NCI-H187 (cell line): ENCODE measurements around the gene LRP5.
"Not testable (repeated sequence)": the region's sequence is repeated elsewhere in the genome, so short reads cannot be mapped to it uniquely, and the experiment has no call there.

Experiments used
- DNase-seq, 2 experiments: peaks; one replicate each; lab custom pipeline; 2025; lab: John Stamatoyannopoulos, UW

Gene LRP5

GRCh38 chr11:68444566-68444965, 132.2 kb downstream of the LRP5 start:
- DNase-seq: no peak

- no peak for DNase-seq
Measured at GRCh38 chr11:68445531-68446035, 133.2 kb downstream of the LRP5 start.

- no peak for DNase-seq
Measured at GRCh38 chr11:68446046-68446725, 133.8 kb downstream of the LRP5 start.

- DNase-seq: peak; percentile 5 to 45
Measured at GRCh38 chr11:68447015-68447801, 134.8 kb downstream of the LRP5 start.

GRCh38 chr11:68447914-68448313, 135.5 kb downstream of the LRP5 start:
- not testable (repeated sequence) for DNase-seq

GRCh38 chr11:68448604-68449011, 136.2 kb downstream of the LRP5 start:
- DNase-seq: no peak

GRCh38 chr11:68449951-68450350, 137.6 kb downstream of the LRP5 start:
- DNase-seq: no peak

- no peak for DNase-seq
Measured at GRCh38 chr11:68450711-68451110, 138.3 kb downstream of the LRP5 start.

- no peak for DNase-seq
Measured at GRCh38 chr11:68454767-68455166, 142.4 kb downstream of the LRP5 start.

- DNase-seq: no peak
Measured at GRCh38 chr11:68455485-68455884, 143.1 kb downstream of the LRP5 start.

- DNase-seq: no peak
Measured at GRCh38 chr11:68457216-68457897, 145.0 kb downstream of the LRP5 start.

GRCh38 chr11:68457898-68458249, 145.5 kb downstream of the LRP5 start:
- no peak for DNase-seq

- not testable (repeated sequence) for DNase-seq
Measured at GRCh38 chr11:68458340-68458739, 145.9 kb downstream of the LRP5 start.

GRCh38 chr11:68459886-68460740, 147.7 kb downstream of the LRP5 start:
- DNase-seq: peak; percentile 94 to 95

GRCh38 chr11:68460741-68461574, 148.6 kb downstream of the LRP5 start, which contains the start of gene PPP6R3:
Gene PPP6R3 (plus strand): TSS chr11:68460752. CDS start chr11:68537665, 76,913 bp downstream.
- no peak for DNase-seq

GRCh38 chr11:68461575-68461917, 149.2 kb downstream of the LRP5 start:
- DNase-seq: no peak

- no peak for DNase-seq
Measured at GRCh38 chr11:68463714-68464113, 151.3 kb downstream of the LRP5 start.

GRCh38 chr11:68467201-68467834, 154.9 kb downstream of the LRP5 start:
- no peak for DNase-seq

GRCh38 chr11:68468217-68468828, 155.9 kb downstream of the LRP5 start:
- DNase-seq: no peak

GRCh38 chr11:68469122-68469521, 156.7 kb downstream of the LRP5 start:
- DNase-seq: no peak
